ENCODE measurements around the gene INPP4B.

The INPP4B gene

GRCh38 chr4:142725886-142726285 is 120.2 kb downstream of the INPP4B start:
- FAIRE-seq = no peak

- FAIRE-seq = no peak
These were observed 124.9 kb downstream of the INPP4B start for GRCh38 chr4:142721187-142721586.

- FAIRE-seq = no peak
These were observed 126.1 kb downstream of the INPP4B start for GRCh38 chr4:142719854-142720541.

GRCh38 chr4:142718981-142719380 is 127.1 kb downstream of the INPP4B start:
- FAIRE-seq = no peak

GRCh38 chr4:142715727-142716126 is 130.4 kb downstream of the INPP4B start:
- FAIRE-seq = no peak

GRCh38 chr4:142713282-142714030 is 132.6 kb downstream of the INPP4B start:
- no peak for FAIRE-seq

GRCh38 chr4:142708231-142708630 is 137.9 kb downstream of the INPP4B start:
- no peak for FAIRE-seq

GRCh38 chr4:142707401-142707800 is 138.7 kb downstream of the INPP4B start:
- FAIRE-seq = no peak

GRCh38 chr4:142706381-142706780 is 139.7 kb downstream of the INPP4B start:
- no peak for FAIRE-seq

GRCh38 chr4:142705820-142706219 is 140.3 kb downstream of the INPP4B start:
- no peak for FAIRE-seq

- no peak for FAIRE-seq
These were observed 142.3 kb downstream of the INPP4B start for GRCh38 chr4:142703694-142704309.

GRCh38 chr4:142701017-142701416 is 145.1 kb downstream of the INPP4B start:
- no peak for FAIRE-seq

GRCh38 chr4:142700531-142700930 is 145.6 kb downstream of the INPP4B start:
- FAIRE-seq = no peak

GRCh38 chr4:142698552-142698951 is 147.5 kb downstream of the INPP4B start:
- FAIRE-seq = no peak

- no peak for FAIRE-seq
These were observed 148.2 kb downstream of the INPP4B start for GRCh38 chr4:142697928-142698327.

- FAIRE-seq = no peak
These were observed 148.8 kb downstream of the INPP4B start for GRCh38 chr4:142697320-142697719.

GRCh38 chr4:142696334-142697122 is 149.6 kb downstream of the INPP4B start:
- FAIRE-seq = no peak

- FAIRE-seq = no peak
These were observed 155.5 kb downstream of the INPP4B start for GRCh38 chr4:142690406-142691163.

GRCh38 chr4:142687547-142688275 is 158.4 kb downstream of the INPP4B start:
- no peak for FAIRE-seq

- no peak for FAIRE-seq
These were observed 160.0 kb downstream of the INPP4B start for GRCh38 chr4:142686081-142686480.

- FAIRE-seq = no peak
These were observed 162.1 kb downstream of the INPP4B start for GRCh38 chr4:142683997-142684396.

GRCh38 chr4:142683503-142683902 is 162.6 kb downstream of the INPP4B start:
- no peak for FAIRE-seq

All from TTC549 (cell line).